ENCODE results near the gene PPARG. TPM values are rescaled to one million over a fixed set of nuclear protein-coding genes. Genes with fewer than 3 reads are reported as not detected.

Gene PPARG
- total RNA-seq, 1 experiment from 2014 or later, result 0.79 TPM

DNA sequence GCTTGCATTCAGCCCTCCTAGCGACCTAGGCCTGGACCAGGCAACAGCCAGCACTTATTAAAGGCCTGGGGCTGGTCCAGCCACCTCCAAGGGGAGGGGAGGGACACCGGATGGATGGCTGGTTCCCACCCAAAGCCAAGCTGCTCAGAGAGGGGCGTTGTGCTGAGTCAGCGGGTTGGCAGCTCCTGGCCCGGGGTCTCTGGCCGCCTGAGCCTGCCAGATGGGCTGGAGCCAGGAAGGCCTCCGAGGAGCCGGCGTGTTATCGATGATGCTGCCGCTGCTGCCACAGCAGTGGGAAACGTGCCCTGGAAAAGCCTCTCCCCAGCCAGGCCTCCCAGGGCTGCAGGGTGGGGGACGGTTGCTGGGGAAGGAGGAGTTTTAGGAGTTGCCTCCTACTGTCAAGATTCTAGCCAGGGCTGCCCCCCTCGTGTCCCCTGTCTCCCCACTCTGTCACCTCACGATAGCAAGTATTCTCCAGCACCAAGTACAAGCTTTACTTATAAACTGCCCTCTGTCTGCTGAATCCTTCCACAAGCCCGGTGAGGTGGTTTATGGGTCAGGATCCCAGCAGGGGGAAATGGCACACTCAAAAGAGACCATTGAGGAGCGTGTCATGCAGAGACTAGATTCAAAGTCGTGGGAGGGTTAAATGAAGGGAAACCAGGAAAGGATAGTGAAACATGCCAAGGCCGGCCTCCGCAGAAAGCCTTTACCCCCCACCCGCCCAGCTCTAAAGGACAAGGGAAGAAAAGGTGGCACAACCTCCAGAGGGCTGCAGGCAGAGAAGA is 152.3 kb downstream of the PPARG start:
- peak; percentile 8; the same call in 1 of the 2 replicates for ATAC-seq

More for the DNA sequence above, 152.3 kb downstream of the PPARG start:
- Mint-ChIP-seq H3K9me3 (no peaks in the 10 kb centered on the region), H3K36me3 (no peaks in the 10 kb centered on the region), H3K27ac (no peak overlapping the region), H3K27me3 (ENCODE audit: low read depth) (no peaks in the 10 kb centered on the region; the same call in 1 of the 2 replicates), H3K4me1 (peaks cover 20% of the 10 kb centered on the region), H3K4me3 (no peak overlapping the region)
- POLR2A ChIA-PET, result no interaction called here
- CTCF ChIA-PET, result interaction anchor here (0.6 kb wide), 1 partner anchor 306 kb away, joined by 3 read pairs; no protein-coding TSS in a partner anchor
- no peak for TF ChIP-seq NR2C2 (CRISPR knock-in tag; IDR thresholded peaks at IDR 0.05)
- TF ChIP-seq, protein P1, sequence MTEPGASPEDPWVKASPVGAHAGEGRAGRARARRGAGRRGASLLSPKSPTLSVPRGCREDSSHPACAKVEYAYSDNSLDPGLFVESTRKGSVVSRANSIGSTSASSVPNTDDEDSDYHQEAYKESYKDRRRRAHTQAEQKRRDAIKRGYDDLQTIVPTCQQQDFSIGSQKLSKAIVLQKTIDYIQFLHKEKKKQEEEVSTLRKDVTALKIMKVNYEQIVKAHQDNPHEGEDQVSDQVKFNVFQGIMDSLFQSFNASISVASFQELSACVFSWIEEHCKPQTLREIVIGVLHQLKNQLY (CRISPR knock-in tag; IDR thresholded peaks at IDR 0.05), result no peak
- no peak for TF ChIP-seq ARID4B (CRISPR knock-in tag; IDR thresholded peaks at IDR 0.05; ENCODE audit: borderline replicate concordance)
- no peak for TF ChIP-seq JUN (CRISPR knock-in tag; IDR thresholded peaks at IDR 0.05)
- TF ChIP-seq NFATC4 (CRISPR knock-in tag; IDR thresholded peaks at IDR 0.05), result no peak
- TF ChIP-seq FOXJ3 (CRISPR knock-in tag; IDR thresholded peaks at IDR 0.05; ENCODE audit: borderline replicate concordance), result no peak
- no peak for TF ChIP-seq ELF4 (CRISPR knock-in tag; IDR thresholded peaks at IDR 0.05; ENCODE audit: low read depth)
- TF ChIP-seq, protein P2, sequence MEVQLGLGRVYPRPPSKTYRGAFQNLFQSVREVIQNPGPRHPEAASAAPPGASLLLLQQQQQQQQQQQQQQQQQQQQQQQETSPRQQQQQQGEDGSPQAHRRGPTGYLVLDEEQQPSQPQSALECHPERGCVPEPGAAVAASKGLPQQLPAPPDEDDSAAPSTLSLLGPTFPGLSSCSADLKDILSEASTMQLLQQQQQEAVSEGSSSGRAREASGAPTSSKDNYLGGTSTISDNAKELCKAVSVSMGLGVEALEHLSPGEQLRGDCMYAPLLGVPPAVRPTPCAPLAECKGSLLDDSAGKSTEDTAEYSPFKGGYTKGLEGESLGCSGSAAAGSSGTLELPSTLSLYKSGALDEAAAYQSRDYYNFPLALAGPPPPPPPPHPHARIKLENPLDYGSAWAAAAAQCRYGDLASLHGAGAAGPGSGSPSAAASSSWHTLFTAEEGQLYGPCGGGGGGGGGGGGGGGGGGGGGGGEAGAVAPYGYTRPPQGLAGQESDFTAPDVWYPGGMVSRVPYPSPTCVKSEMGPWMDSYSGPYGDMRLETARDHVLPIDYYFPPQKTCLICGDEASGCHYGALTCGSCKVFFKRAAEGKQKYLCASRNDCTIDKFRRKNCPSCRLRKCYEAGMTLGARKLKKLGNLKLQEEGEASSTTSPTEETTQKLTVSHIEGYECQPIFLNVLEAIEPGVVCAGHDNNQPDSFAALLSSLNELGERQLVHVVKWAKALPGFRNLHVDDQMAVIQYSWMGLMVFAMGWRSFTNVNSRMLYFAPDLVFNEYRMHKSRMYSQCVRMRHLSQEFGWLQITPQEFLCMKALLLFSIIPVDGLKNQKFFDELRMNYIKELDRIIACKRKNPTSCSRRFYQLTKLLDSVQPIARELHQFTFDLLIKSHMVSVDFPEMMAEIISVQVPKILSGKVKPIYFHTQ (CRISPR knock-in tag; IDR thresholded peaks at IDR 0.05), result no peak
- TF ChIP-seq NFYB (CRISPR knock-in tag; conservative IDR thresholded peaks at IDR 0.05; ENCODE audit: low read depth), result no peak
- no peak for TF ChIP-seq ZNF512 (CRISPR knock-in tag; IDR thresholded peaks at IDR 0.05; ENCODE audit: borderline replicate concordance)
- no peak for TF ChIP-seq TEAD1 (CRISPR knock-in tag; IDR thresholded peaks at IDR 0.05)
- TF ChIP-seq, protein P3, sequence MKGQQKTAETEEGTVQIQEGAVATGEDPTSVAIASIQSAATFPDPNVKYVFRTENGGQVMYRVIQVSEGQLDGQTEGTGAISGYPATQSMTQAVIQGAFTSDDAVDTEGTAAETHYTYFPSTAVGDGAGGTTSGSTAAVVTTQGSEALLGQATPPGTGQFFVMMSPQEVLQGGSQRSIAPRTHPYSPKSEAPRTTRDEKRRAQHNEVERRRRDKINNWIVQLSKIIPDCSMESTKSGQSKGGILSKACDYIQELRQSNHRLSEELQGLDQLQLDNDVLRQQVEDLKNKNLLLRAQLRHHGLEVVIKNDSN (CRISPR knock-in tag; IDR thresholded peaks at IDR 0.05), result no peak
- no peak for TF ChIP-seq ESRRA (CRISPR knock-in tag; IDR thresholded peaks at IDR 0.05; ENCODE audit: borderline replicate concordance)
- no peak for TF ChIP-seq STAT6 (CRISPR knock-in tag; conservative IDR thresholded peaks at IDR 0.05; ENCODE audit: low read depth)
- no peak for TF ChIP-seq NR3C1 (CRISPR knock-in tag; conservative IDR thresholded peaks at IDR 0.05; ENCODE audit: low read depth)
- TF ChIP-seq, protein P4, sequence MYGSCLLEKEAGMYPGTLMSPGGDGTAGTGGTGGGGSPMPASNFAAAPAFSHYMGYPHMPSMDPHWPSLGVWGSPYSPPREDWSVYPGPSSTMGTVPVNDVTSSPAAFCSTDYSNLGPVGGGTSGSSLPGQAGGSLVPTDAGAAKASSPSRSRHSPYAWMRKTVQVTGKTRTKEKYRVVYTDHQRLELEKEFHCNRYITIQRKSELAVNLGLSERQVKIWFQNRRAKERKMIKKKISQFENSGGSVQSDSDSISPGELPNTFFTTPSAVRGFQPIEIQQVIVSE (CRISPR knock-in tag; IDR thresholded peaks at IDR 0.05; ENCODE audit: borderline replicate concordance), result no peak
- no peak for DNase-seq (ENCODE audit: low spot score)
